Measurements from ENCODE around the gene CUEDC2.

The CUEDC2 gene

DNA sequence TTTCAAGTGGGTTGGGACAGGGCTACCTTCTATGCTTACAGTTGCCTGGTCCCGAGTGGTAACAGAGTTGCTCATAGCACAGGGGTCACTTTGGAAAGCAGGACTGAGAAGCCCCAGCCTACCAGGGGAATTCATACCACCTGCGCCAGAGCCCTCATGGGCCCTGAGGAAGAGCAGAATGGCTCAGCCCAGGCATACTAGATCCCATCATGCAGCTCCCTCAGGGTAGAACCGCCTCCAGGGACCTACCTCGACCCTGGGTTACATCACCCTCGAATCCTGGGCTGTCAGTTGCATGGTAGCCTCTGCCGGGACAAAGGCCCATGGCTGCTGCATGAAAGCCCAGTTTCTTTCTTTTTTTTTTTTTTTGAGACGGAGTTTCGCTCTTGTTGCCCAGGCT is 2.9 kb downstream of the CUEDC2 start:
- no peak for DNase-seq (ENCODE audit: low read depth in 1 of 2, low spot score in 1 of 2)
- in situ Hi-C loops (cut with HindIII; ENCODE audit: low pct_unique_long_range_greater_than_20kb, low sequenced_read_pairs), result no loop called here
- TF ChIP-seq JUND (IDR thresholded peaks at IDR 0.05; ENCODE audit: low read depth), result no peak

DNA sequence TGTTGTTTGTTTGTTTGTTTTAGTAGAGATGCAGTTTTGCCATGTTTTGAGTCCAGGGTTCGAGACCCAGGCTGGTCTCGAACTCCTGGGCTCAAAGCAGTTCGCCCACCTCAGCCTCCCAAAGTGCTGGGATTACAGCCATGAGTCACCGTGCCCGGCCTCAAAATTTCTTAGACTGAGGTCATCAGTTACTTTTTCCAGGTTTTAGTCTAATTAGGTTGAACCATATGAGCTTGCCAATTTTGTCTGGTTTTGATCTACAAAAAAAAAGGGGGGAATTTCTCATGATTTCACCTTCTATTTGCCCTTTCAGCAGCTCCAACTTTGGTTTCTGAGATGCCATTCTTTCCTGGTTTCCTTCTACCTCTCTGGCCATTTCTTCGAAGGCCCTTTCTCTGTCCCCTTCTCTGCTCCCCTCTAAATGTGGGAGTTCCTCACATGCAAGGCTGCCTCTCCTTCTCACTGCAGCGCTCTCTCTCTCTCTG is 5.5 kb downstream of the CUEDC2 start:
- no peak for TF ChIP-seq JUND (IDR thresholded peaks at IDR 0.05; ENCODE audit: low read depth)
- in situ Hi-C loops (cut with HindIII; ENCODE audit: low pct_unique_long_range_greater_than_20kb, low sequenced_read_pairs), result no loop called here
- DNase-seq (ENCODE audit: low read depth in 1 of 2, low spot score in 1 of 2), result no peak

DNA sequence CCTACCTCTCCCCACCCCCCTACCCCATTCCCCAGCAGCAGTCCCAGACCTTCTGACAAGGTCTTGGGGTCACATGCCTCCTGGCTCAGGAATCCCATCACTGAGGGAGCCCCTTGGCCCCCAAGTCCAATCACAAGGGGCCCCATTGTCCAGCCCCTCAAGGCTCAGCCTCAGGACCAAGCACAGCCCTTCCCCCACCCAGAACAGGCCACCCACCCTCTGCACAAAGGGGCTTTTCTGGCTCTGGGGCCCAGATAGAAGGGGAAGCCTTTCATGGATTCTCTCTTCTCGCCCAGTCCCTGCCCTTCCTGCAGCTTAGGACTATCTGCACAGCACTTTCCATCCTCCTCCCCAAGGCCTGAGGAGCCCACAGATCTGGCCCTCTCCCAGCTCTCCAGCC is 6.9 kb downstream of the CUEDC2 start:
- TF ChIP-seq JUND (IDR thresholded peaks at IDR 0.05; ENCODE audit: low read depth), result no peak
- no peak for DNase-seq (ENCODE audit: low read depth in 1 of 2, low spot score in 1 of 2)
- in situ Hi-C loops (cut with HindIII; ENCODE audit: low pct_unique_long_range_greater_than_20kb, low sequenced_read_pairs), result no loop called here

DNA sequence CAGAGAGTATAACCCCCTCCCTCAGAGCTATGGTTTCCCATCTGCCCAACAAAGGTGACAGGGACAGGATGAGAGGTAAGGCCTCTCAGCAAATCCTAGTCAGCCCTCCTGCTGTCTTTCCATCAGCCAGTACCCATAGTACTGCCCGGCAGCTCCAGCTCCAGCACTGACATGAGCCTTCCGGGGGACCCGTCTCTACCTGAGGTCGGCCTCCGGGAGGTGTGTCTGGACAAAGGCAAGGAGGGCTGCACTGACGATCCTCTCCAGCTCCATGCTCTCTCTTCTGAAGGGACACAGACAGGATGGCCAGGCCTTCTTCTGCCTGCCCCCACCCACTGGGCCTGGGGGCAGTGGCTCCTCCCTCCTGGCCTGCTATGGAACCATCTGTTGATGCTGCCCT is 7.5 kb downstream of the CUEDC2 start:
- DNase-seq (ENCODE audit: low read depth in 1 of 2, low spot score in 1 of 2), result no peak
- TF ChIP-seq JUND (IDR thresholded peaks at IDR 0.05; ENCODE audit: low read depth), result no peak
- in situ Hi-C loops (cut with HindIII; ENCODE audit: low pct_unique_long_range_greater_than_20kb, low sequenced_read_pairs), result no loop called here

GRCh38 chr10:102424145-102424544 is 8.2 kb downstream of the CUEDC2 start:
- DNase-seq (ENCODE audit: low read depth in 1 of 2, low spot score in 1 of 2), result no peak
- in situ Hi-C loops (cut with HindIII; ENCODE audit: low pct_unique_long_range_greater_than_20kb, low sequenced_read_pairs), result no loop called here

GRCh38 chr10:102423372-102423968 is 8.9 kb downstream of the CUEDC2 start:
- no peak for DNase-seq (ENCODE audit: low read depth in 1 of 2, low spot score in 1 of 2)
- in situ Hi-C loops (cut with HindIII; ENCODE audit: low pct_unique_long_range_greater_than_20kb, low sequenced_read_pairs), result no loop called here
- TF ChIP-seq JUND (IDR thresholded peaks at IDR 0.05; ENCODE audit: low read depth), result no peak

More at GRCh38 chr10:102424145-102424544, 8.2 kb downstream of the CUEDC2 start:
- TF ChIP-seq JUND (IDR thresholded peaks at IDR 0.05; ENCODE audit: low read depth), result no peak

DNA sequence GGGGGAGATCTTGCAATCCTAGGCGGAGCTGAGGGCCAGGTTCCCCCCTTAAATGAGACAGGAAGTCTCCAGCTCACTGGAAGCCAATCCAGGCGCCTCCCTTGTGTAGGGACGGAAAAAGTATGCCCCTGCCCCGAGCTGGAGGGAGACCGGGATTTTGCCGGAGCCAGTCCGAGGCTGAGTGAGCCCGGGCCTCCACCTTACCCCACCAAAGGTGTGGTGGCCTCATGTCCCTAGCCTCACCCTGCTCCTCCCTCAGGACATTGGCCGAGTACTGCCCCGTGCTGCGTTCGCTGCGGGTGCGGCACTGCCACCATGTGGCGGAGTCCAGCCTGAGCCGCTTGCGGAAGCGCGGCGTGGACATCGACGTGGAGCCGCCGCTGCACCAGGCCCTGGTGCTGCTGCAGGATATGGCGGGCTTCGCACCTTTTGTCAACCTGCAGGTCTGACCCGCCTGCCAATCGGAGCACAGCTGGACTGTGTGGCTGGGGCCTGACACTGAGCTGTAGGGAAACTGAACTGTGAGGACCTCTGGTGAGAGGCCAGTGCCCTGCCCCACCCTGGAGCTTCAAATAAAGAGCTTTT is 9.7 kb downstream of the CUEDC2 start:
- no peak for TF ChIP-seq JUND (IDR thresholded peaks at IDR 0.05; ENCODE audit: low read depth)
- in situ Hi-C loops (cut with HindIII; ENCODE audit: low pct_unique_long_range_greater_than_20kb, low sequenced_read_pairs), result no loop called here
- DNase-seq (ENCODE audit: low read depth in 1 of 2, low spot score in 1 of 2), result peak; percentile 91 to 92

DNA sequence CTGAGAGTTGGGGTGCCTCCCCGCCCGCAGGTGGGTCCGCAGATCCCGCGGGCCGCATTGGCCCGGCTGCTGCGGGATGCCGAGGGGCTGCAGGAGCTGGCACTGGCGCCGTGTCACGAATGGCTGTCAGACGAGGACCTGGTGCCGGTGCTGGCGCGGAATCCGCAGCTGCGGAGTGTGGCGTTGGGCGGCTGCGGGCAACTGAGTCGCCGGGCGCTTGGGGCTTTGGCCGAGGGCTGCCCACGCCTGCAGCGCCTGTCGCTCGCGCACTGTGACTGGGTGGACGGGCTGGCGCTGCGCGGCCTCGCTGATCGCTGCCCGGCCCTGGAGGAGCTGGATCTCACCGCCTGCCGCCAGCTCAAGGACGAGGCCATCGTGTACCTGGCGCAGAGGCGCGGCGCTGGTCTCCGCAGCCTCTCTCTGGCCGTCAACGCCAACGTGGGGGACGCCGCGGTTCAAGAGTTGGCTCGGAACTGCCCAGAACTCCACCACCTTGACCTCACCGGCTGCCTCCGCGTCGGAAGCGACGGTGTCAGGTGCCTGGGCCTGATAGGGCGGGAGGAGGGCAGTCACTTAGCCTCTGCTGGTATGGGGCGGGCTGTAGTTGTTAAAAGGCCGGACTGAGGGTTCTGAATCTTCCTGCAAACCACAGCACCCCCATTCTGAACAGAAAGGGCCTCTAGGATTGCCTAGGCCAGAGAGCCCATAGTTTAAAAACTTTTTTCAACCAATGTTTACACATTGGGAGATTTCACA is 10.4 kb downstream of the CUEDC2 start:
- in situ Hi-C loops (cut with HindIII; ENCODE audit: low pct_unique_long_range_greater_than_20kb, low sequenced_read_pairs), result no loop called here
- peak in 1 of 2 experiments; percentile 71 for DNase-seq (ENCODE audit: low read depth in 1 of 2, low spot score in 1 of 2)
- TF ChIP-seq JUND (IDR thresholded peaks at IDR 0.05; ENCODE audit: low read depth), result no peak

DNA sequence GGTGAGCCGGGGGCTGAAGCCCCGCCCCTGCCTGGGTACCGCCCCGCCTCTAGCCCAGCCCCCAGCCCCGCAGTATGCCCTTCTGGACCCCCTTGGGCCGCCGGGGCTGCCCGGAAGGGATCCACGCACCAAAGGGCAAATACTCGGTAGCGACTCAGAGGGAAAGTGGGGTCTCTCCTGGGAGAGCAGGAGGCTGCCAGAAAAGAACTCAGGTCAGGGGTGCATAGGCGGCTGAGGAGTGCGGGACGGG is 10.9 kb downstream of the CUEDC2 start:
- in situ Hi-C loops (cut with HindIII; ENCODE audit: low pct_unique_long_range_greater_than_20kb, low sequenced_read_pairs), result no loop called here
- no peak for DNase-seq (ENCODE audit: low read depth in 1 of 2, low spot score in 1 of 2)
- no peak for TF ChIP-seq JUND (IDR thresholded peaks at IDR 0.05; ENCODE audit: low read depth)

DNA sequence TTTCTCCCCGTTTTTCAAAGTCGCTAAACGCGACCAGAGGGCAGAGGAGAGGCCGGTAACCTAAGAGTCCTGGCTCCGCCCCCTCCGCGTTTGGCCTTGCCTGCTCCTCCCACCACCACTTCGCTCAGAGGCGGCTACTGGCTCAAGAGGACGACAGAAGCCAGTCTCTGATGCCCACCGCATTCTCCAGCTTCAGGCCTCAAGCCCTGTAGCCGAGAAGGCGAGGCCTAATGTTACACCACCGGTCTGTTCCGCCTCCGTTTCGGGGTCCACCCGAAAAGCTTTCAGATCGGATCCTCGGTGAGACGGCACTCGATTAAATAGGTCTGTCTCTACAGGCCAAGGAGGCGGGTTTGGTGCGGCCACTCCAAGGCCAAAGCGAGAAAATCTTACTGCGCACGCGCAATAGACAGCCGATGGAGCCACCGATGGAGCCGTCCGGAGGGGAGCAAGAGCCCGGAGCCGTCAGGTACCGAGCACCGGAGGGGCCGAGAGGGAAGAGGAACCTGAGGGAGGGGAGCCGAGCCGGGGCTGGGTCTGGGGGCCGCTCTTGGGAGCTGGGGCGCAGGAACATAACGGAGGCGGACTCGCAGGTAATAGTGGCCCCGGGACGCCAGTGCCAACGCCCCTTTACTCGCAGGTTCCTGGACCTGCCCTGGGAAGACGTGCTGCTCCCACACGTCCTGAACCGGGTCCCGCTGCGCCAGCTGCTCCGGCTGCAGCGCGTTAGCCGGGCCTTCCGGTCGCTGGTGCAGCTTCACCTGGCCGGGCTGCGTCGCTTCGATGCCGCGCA is 11.5 kb downstream of the CUEDC2 start, which contains the start of gene FBXL15:
FBXL15 (plus strand) TSS at position 123 of the 793 bp plus-strand sequence; CDS start at position 417, 294 bp downstream.
- in situ Hi-C loops (cut with HindIII; ENCODE audit: low pct_unique_long_range_greater_than_20kb, low sequenced_read_pairs), result no loop called here
- TF ChIP-seq JUND (IDR thresholded peaks at IDR 0.05; ENCODE audit: low read depth), result no peak
- peak; percentile 98 to 99 for DNase-seq (ENCODE audit: low read depth in 1 of 2, low spot score in 1 of 2)

GRCh38 chr10:102420181-102420713 is 12.1 kb downstream of the CUEDC2 start:
- TF ChIP-seq JUND (IDR thresholded peaks at IDR 0.05; ENCODE audit: low read depth), result no peak
- in situ Hi-C loops (cut with HindIII; ENCODE audit: low pct_unique_long_range_greater_than_20kb, low sequenced_read_pairs), result no loop called here
- DNase-seq (ENCODE audit: low read depth in 1 of 2, low spot score in 1 of 2), result no peak
